ENCODE measurements around the gene MTM1.

DNA sequence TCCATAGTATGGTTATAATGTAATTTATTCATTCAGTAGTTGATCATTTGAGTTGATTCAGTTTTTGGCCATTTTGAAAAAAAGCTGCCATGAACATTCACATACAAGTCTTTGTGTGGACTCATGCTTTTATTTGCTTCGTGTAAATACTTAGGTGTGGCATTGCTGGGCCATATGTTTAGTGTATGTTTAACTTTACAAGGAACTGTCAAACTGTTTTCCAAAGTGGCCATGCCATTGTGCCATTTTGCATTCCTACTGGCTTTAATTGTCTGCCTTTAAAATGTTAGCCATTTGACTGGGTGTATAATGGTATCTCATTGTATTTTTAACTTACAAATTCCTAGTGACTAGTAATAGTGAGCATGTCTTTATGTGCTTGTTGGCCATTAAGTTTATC lies 8.8 kb downstream of the MTM1 start:
- TF ChIP-seq, protein P1, sequence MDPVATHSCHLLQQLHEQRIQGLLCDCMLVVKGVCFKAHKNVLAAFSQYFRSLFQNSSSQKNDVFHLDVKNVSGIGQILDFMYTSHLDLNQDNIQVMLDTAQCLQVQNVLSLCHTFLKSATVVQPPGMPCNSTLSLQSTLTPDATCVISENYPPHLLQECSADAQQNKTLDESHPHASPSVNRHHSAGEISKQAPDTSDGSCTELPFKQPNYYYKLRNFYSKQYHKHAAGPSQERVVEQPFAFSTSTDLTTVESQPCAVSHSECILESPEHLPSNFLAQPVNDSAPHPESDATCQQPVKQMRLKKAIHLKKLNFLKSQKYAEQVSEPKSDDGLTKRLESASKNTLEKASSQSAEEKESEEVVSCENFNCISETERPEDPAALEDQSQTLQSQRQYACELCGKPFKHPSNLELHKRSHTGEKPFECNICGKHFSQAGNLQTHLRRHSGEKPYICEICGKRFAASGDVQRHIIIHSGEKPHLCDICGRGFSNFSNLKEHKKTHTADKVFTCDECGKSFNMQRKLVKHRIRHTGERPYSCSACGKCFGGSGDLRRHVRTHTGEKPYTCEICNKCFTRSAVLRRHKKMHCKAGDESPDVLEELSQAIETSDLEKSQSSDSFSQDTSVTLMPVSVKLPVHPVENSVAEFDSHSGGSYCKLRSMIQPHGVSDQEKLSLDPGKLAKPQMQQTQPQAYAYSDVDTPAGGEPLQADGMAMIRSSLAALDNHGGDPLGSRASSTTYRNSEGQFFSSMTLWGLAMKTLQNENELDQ (CRISPR knock-in tag; IDR thresholded peaks at IDR 0.05; ENCODE audit: borderline replicate concordance) = no peak
- TF ChIP-seq HMGN3 (IDR thresholded peaks at IDR 0.05; ENCODE audit: borderline replicate concordance, extremely low read depth, insufficient read length, low read depth, low read length) (no peak), NFE2 (IDR thresholded peaks at IDR 0.05; ENCODE audit: low read depth) (no peak), LEF1 (IDR thresholded peaks at IDR 0.05) (no peak), ZNF239 (CRISPR knock-in tag; IDR thresholded peaks at IDR 0.05) (no peak), ZNF121 (CRISPR knock-in tag; conservative IDR thresholded peaks at IDR 0.05) (no peak), GTF2F1 (IDR thresholded peaks at IDR 0.05; ENCODE audit: low read depth, low read length) (no peak), NONO (IDR thresholded peaks at IDR 0.05; ENCODE audit: low read depth in 2 of 2, low read length in 1 of 2) (no peak), YY1 (IDR thresholded peaks at IDR 0.05; ENCODE audit: borderline replicate concordance in 1 of 3, control insufficient read depth in 1 of 3, extremely low read depth in 1 of 3, insufficient read depth in 3 of 3, insufficient read length in 1 of 3, insufficient replicate concordance in 2 of 3, low read depth in 1 of 3, low read length in 2 of 3) (no peak)
- TF ChIP-seq, protein P2, sequence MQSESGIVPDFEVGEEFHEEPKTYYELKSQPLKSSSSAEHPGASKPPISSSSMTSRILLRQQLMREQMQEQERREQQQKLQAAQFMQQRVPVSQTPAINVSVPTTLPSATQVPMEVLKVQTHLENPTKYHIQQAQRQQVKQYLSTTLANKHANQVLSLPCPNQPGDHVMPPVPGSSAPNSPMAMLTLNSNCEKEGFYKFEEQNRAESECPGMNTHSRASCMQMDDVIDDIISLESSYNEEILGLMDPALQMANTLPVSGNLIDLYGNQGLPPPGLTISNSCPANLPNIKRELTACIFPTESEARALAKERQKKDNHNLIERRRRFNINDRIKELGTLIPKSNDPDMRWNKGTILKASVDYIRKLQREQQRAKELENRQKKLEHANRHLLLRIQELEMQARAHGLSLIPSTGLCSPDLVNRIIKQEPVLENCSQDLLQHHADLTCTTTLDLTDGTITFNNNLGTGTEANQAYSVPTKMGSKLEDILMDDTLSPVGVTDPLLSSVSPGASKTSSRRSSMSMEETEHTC (IDR thresholded peaks at IDR 0.05) = no peak
- TF ChIP-seq, protein P3, sequence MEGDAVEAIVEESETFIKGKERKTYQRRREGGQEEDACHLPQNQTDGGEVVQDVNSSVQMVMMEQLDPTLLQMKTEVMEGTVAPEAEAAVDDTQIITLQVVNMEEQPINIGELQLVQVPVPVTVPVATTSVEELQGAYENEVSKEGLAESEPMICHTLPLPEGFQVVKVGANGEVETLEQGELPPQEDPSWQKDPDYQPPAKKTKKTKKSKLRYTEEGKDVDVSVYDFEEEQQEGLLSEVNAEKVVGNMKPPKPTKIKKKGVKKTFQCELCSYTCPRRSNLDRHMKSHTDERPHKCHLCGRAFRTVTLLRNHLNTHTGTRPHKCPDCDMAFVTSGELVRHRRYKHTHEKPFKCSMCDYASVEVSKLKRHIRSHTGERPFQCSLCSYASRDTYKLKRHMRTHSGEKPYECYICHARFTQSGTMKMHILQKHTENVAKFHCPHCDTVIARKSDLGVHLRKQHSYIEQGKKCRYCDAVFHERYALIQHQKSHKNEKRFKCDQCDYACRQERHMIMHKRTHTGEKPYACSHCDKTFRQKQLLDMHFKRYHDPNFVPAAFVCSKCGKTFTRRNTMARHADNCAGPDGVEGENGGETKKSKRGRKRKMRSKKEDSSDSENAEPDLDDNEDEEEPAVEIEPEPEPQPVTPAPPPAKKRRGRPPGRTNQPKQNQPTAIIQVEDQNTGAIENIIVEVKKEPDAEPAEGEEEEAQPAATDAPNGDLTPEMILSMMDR (IDR thresholded peaks at IDR 0.05 in 2 of 3, conservative IDR thresholded peaks at IDR 0.05 in 1 of 3; ENCODE audit: insufficient read depth in 2 of 3, low read depth in 1 of 3, low read length in 3 of 3) = no peak
- TF ChIP-seq, protein P4, sequence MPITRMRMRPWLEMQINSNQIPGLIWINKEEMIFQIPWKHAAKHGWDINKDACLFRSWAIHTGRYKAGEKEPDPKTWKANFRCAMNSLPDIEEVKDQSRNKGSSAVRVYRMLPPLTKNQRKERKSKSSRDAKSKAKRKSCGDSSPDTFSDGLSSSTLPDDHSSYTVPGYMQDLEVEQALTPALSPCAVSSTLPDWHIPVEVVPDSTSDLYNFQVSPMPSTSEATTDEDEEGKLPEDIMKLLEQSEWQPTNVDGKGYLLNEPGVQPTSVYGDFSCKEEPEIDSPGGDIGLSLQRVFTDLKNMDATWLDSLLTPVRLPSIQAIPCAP (CRISPR knock-in tag; IDR thresholded peaks at IDR 0.05; ENCODE audit: borderline replicate concordance) = no peak
- TF ChIP-seq, protein P5, sequence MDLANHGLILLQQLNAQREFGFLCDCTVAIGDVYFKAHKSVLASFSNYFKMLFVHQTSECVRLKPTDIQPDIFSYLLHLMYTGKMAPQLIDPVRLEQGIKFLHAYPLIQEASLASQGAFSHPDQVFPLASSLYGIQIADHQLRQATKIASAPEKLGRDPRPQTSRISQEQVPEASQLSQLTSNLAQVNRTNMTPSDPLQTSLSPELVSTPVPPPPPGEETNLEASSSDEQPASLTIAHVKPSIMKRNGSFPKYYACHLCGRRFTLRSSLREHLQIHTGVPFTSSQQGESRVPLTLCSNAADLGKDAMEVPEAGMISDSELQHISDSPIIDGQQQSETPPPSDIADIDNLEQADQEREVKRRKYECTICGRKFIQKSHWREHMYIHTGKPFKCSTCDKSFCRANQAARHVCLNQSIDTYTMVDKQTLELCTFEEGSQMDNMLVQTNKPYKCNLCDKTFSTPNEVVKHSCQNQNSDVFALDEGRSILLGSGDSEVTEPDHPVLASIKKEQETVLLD (IDR thresholded peaks at IDR 0.05) = no peak
